ENCODE measurements around the gene LILRA1. TPM values are rescaled to one million over a fixed set of nuclear protein-coding genes. Genes with fewer than 3 reads are reported as not detected.
A peak's percentile ranks its signal among the peaks of the same experiment; 100 is the strongest.
"Not testable (repeated sequence)": the region's sequence is repeated elsewhere in the genome, so short reads cannot be mapped to it uniquely, and the experiment has no call there.

The LILRA1 gene
- total RNA-seq, 6 experiments from 2014 or later = 0.62 to 2.7 (median 1.0) TPM

GRCh38 chr19:54572696-54573311, 20.6 kb upstream of the LILRA1 start:
- Histone ChIP-seq H3K27me3 (no peaks in the 10 kb centered on the region), H3K9me3 (no peaks in the 10 kb centered on the region), H3K27ac (peak overlapping the region in 2 of 3 donors; percentile 13 to 43), H3K36me3 (no peaks in the 10 kb centered on the region), H3K4me3 (peak overlapping the region in 1 of 3 donors; percentile 7), H3K4me1 (no peaks in the 10 kb centered on the region)
- 28% methylated on average over 9 of the region's 9 CpGs for WGBS (ENCODE audit: insufficient coverage, low coverage, low lambda C conversion rate, missing lambda C conversion rate)
- intact Hi-C loops (cut with DNase I) = no loop called here
- ATAC-seq (peak; percentile 43 to 74 (median 62)), DNase-seq (peak in 1 of 3 donors; percentile 64)
- TF ChIP-seq POLR2A (IDR thresholded peaks at IDR 0.05) (no peak), CTCF (IDR thresholded peaks at IDR 0.05) (no peak)

- intact Hi-C loops (cut with DNase I) = no loop called here
- peak in 1 of 3 donors; percentile 63 for DNase-seq
- TF ChIP-seq CTCF (IDR thresholded peaks at IDR 0.05) (no peak), POLR2A (IDR thresholded peaks at IDR 0.05) (no peak)
- peak within 1 kb of the TSS in 2 of 3 donors; percentile 13 to 43 for H3K27ac ChIP-seq
- H3K9me3 ChIP-seq = no peaks in the 10 kb centered on the region
- WGBS (ENCODE audit: insufficient coverage, low coverage, low lambda C conversion rate, missing lambda C conversion rate) = 38% methylated on average over 6 of the region's 10 CpGs
- ATAC-seq = peak; percentile 56 to 65 (median 62)
- peak within 1 kb of the TSS in 1 of 3 donors; percentile 7 for H3K4me3 ChIP-seq
- H3K4me1 ChIP-seq = no peaks in the 10 kb centered on the region
- no peaks in the 10 kb centered on the region for H3K27me3 ChIP-seq
- H3K36me3 ChIP-seq = no peaks in the 10 kb centered on the region
These were observed 20.0 kb upstream of the LILRA1 start, which contains the start of gene LILRA2 for GRCh38 chr19:54573330-54573872. Gene LILRA2 (plus strand): TSS chr19:54573790. CDS start chr19:54573879, 89 bp downstream.

- Histone ChIP-seq H3K27me3 (no peaks in the 10 kb centered on the region), H3K4me1 (no peaks in the 10 kb centered on the region), H3K4me3 (peak overlapping the region in 1 of 3 donors; percentile 7), H3K9me3 (no peaks in the 10 kb centered on the region), H3K36me3 (no peaks in the 10 kb centered on the region), H3K27ac (no peak overlapping the region)
- TF ChIP-seq POLR2A (IDR thresholded peaks at IDR 0.05) = no peak
- ATAC-seq (no peak), DNase-seq (no peak)
- WGBS (ENCODE audit: insufficient coverage, low coverage, low lambda C conversion rate, missing lambda C conversion rate) = no CpG with 5 or more reads among the region's 4 CpGs
- intact Hi-C loops (cut with DNase I) = no loop called here
These were observed 19.4 kb upstream of the LILRA1 start for GRCh38 chr19:54574051-54574450.

- no peaks in the 10 kb centered on the region for H3K36me3 ChIP-seq
- no peak overlapping the region for H3K4me3 ChIP-seq
- H3K9me3 ChIP-seq = no peaks in the 10 kb centered on the region
- intact Hi-C loops (cut with DNase I) = no loop called here
- no peaks in the 10 kb centered on the region for H3K27me3 ChIP-seq
- TF ChIP-seq POLR2A (IDR thresholded peaks at IDR 0.05) (no peak), CTCF (IDR thresholded peaks at IDR 0.05) (no peak)
- no peaks in the 10 kb centered on the region for H3K4me1 ChIP-seq
- H3K27ac ChIP-seq = no peak overlapping the region
- ATAC-seq = no peak
- DNase-seq = no peak
- 40% methylated on average over 1 of the region's 12 CpGs for WGBS (ENCODE audit: insufficient coverage, low coverage, low lambda C conversion rate, missing lambda C conversion rate)
These were observed 18.8 kb upstream of the LILRA1 start for GRCh38 chr19:54574527-54575056.

- H3K4me1 ChIP-seq; H3K27me3 ChIP-seq; intact Hi-C loops (cut with DNase I); H3K4me3 ChIP-seq; DNase-seq; ATAC-seq; H3K36me3 ChIP-seq; H3K27ac ChIP-seq; H3K9me3 ChIP-seq: not testable (repeated sequence)
- WGBS (ENCODE audit: insufficient coverage, low coverage, low lambda C conversion rate, missing lambda C conversion rate) = 37% methylated on average over 4 of the region's 9 CpGs
These were observed 18.2 kb upstream of the LILRA1 start for GRCh38 chr19:54575205-54575604.
